Keratinocyte (primary cell): ENCODE measurements around the gene CDC42BPG.

Experiments used
- EZH2 ChIP-seq: IDR thresholded peaks from one replicate; pipeline ENCODE4 v1.6.1; 2012; ENCODE audit warnings: inconsistent platforms, mild to moderate bottlenecking, low read length, moderate library complexity
- TF ChIP-seq, protein P1 (sequence below), 3 experiments: IDR thresholded peaks in 1 of 3; conservative IDR thresholded peaks in 1 of 3; optimal IDR thresholded peaks in 1 of 3; 2 replicates in 2 of 3; 3 replicates in 1 of 3; pipeline versions ENCODE3 to v1.5.1; 2011; ENCODE audit warnings: low read length in 3 of 3, mild to moderate bottlenecking in 3 of 3, moderate library complexity in 2 of 3, control low read depth in 1 of 3, inconsistent platforms in 1 of 3; ENCODE audit not compliant: insufficient read depth in 2 of 3; ENCODE audit errors: extremely low read depth in 1 of 3

DNA sequence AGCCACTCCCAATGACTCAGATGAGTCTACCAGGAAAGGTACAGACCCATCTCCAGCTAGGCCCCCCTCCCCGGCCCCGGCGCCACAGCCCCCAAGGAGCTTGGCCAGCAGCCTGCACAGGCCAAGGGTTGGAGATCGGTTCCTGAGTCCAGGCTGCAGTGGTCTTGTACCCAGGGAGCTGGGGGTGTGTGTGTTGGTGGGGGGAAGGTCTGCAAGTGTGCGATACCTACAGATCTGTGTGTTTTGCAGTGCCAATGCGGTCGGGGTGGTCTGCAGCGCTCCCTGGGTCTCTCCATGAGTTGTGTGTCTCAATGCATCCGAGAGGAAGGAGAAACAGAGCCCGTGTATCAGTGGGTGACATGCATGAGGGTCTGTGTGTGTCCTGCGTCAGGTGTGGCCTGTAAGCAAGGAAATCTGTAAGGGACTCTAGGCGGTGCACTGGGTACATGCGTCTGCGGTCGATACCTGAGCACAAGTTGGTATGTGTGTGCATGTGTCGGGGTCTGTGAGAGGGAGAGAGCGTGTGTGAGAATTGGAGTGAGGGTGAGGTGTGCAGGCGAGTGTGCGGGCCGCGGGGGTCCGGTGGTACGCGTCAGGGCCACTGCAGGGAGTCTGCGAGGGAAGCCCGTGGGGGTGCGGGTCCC, 645 bp downstream of the CDC42BPG start:
- TF ChIP-seq, protein P1, sequence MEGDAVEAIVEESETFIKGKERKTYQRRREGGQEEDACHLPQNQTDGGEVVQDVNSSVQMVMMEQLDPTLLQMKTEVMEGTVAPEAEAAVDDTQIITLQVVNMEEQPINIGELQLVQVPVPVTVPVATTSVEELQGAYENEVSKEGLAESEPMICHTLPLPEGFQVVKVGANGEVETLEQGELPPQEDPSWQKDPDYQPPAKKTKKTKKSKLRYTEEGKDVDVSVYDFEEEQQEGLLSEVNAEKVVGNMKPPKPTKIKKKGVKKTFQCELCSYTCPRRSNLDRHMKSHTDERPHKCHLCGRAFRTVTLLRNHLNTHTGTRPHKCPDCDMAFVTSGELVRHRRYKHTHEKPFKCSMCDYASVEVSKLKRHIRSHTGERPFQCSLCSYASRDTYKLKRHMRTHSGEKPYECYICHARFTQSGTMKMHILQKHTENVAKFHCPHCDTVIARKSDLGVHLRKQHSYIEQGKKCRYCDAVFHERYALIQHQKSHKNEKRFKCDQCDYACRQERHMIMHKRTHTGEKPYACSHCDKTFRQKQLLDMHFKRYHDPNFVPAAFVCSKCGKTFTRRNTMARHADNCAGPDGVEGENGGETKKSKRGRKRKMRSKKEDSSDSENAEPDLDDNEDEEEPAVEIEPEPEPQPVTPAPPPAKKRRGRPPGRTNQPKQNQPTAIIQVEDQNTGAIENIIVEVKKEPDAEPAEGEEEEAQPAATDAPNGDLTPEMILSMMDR (optimal IDR thresholded peaks at IDR 0.05 in 1 of 3, IDR thresholded peaks at IDR 0.05 in 1 of 3, conservative IDR thresholded peaks at IDR 0.05 in 1 of 3; ENCODE audit: extremely low read depth in 1 of 3, insufficient read depth in 2 of 3, low read length in 3 of 3), result no peak
- no peak for TF ChIP-seq EZH2
